Kidney epithelial cell (primary cell): Measurements from ENCODE around the gene KRT27. TPM values are rescaled to one million over a fixed set of nuclear protein-coding genes. Genes with fewer than 3 reads are reported as not detected.
"Not testable (repeated sequence)": the region's sequence is repeated elsewhere in the genome, so short reads cannot be mapped to it uniquely, and the experiment has no call there.

Source experiments
- DNase-seq: peaks from one replicate; pipeline ENCODE4 v3.0.0-alpha.2; 2010; ENCODE audit warnings: low read depth
- H3K27me3 ChIP-seq: 2 replicates; pipeline ENCODE4 v1.6.0; 2011; ENCODE audit warnings: low read length; ENCODE audit not compliant: control insufficient read depth, insufficient read depth
- H3K36me3 ChIP-seq: 2 replicates; pipeline ENCODE4 v1.5.1; 2011; ENCODE audit warnings: low read length; ENCODE audit not compliant: control insufficient read depth, insufficient read depth
- H3K4me3 ChIP-seq: 2 replicates; pipeline ENCODE4 v1.5.1; 2011; ENCODE audit warnings: low read depth, mild to moderate bottlenecking, control low read depth, low read length
- total RNA-seq: library from RNA; depleted of rRNA; stranded (reverse); fragments of >200 nt; gene quantifications from 2 replicates; pipeline ENCODE4 v1.2.3, GENCODE V29; 2015
- TF ChIP-seq, protein P1 (sequence below): IDR thresholded peaks from 2 replicates; pipeline ENCODE4 v1.5.1; 2011; ENCODE audit warnings: mild to moderate bottlenecking, moderate library complexity, low read length, control low read depth, inconsistent platforms; ENCODE audit not compliant: insufficient read depth, poor library complexity, severe bottlenecking

The KRT27 gene
- total RNA-seq, 1 donor from 2014 or later: not detected

GRCh38 chr17:40760105-40761016, 22.0 kb downstream of the KRT27 start:
- TF ChIP-seq, protein P1, sequence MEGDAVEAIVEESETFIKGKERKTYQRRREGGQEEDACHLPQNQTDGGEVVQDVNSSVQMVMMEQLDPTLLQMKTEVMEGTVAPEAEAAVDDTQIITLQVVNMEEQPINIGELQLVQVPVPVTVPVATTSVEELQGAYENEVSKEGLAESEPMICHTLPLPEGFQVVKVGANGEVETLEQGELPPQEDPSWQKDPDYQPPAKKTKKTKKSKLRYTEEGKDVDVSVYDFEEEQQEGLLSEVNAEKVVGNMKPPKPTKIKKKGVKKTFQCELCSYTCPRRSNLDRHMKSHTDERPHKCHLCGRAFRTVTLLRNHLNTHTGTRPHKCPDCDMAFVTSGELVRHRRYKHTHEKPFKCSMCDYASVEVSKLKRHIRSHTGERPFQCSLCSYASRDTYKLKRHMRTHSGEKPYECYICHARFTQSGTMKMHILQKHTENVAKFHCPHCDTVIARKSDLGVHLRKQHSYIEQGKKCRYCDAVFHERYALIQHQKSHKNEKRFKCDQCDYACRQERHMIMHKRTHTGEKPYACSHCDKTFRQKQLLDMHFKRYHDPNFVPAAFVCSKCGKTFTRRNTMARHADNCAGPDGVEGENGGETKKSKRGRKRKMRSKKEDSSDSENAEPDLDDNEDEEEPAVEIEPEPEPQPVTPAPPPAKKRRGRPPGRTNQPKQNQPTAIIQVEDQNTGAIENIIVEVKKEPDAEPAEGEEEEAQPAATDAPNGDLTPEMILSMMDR: no peak
- H3K4me3 ChIP-seq: no peak overlapping the region
- no peak for DNase-seq

DNA sequence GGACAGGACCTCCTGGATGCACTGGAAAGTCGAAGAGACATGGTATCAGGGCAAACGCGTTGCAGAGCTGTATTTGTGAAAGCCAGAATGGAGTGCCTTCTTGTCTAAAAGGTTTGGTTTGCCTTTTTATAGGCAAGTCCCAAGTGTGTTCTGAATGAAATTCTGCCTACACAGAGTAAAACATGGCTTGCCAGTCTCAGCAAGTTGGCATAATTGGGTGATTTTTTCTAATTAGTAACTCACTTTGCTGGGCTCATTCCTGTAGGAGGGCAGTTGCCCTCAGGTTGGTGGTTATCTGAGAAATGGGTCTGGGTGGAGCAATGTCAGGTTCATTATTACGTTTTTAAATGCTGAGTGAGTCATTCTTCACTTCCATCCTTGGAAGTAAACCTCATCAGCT, 27.1 kb downstream of the KRT27 start, which contains the start of gene KRT25:
Gene KRT25, minus strand, starts transcription at position 101 of the 400 bp plus-strand sequence. Its CDS starts 60 bp downstream, at position 41.
- TF ChIP-seq, protein P1: no peak
- no peak for DNase-seq
- H3K36me3 ChIP-seq: no peaks in the 10 kb centered on the region
- H3K4me3 ChIP-seq: no peak within 1 kb of the TSS
- H3K27me3 ChIP-seq: no peaks in the 10 kb centered on the region

More at GRCh38 chr17:40760105-40761016, 22.0 kb downstream of the KRT27 start:
- Histone ChIP-seq H3K27me3 (no peaks in the 10 kb centered on the region), H3K36me3 (no peaks in the 10 kb centered on the region)

DNA sequence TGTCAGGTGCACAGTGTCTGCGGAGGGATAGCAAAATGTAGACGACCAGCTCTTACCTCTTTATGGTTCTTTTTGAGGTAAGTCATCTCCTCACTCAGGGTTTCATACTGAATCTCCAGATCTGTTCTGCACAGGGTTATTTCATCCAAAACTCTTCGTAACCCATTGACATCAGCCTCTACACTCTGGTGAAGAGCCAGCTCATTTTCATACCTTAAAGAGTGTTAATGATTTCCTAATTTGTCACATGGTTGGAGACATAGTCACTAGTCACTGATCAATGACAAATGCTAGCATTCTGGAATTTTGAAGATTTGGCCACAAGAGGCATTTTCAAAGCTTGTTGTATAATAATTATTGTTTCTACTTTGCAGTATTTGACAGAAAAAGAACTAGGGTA, 28.5 kb downstream of the KRT27 start:
- Histone ChIP-seq H3K36me3 (no peaks in the 10 kb centered on the region), H3K27me3 (no peaks in the 10 kb centered on the region), H3K4me3 (no peak overlapping the region)
- TF ChIP-seq, protein P1: no peak
- DNase-seq: no peak

DNA sequence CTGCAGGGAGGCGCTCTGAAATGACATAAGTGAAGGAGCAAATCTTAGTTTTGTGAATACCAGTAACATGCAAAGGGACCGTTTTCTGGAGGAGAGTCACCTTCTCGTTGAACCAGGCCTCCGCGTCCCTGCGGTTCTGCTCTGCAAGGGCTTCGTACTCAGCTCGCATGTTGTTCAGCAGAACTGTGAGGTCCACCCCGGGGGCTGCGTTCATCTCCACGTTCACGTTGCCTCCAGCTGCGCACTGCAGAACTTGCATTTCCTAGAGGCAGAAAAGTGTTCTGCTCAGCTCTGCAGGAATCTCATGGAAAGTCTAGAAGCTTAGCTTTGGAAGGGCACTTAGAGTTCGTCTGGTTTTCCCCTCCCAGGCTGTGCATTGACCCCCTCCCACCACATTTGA, 31.3 kb downstream of the KRT27 start:
- Histone ChIP-seq H3K36me3 (no peaks in the 10 kb centered on the region), H3K4me3 (no peak overlapping the region), H3K27me3 (no peaks in the 10 kb centered on the region)
- DNase-seq: no peak
- TF ChIP-seq, protein P1: no peak

DNA sequence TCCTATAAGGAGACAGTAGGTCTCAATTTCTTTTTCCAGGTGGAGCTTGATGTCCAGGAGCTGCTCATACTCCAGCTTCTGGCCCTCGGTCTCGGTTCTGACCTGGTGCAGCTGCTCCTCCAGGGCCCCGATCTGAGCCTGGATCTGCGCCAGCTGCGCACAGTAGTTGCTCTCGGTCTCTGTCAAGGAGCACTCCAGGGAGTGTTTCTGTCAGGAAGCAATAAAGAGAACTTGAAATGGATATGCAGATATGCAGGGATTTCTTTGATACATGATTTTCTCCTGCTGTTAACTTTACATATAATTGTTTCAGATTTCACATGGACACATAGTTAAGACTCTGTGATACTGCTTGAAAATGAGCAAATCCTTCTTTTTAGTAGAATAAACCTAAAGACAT, 32.0 kb downstream of the KRT27 start:
- no peak overlapping the region for H3K4me3 ChIP-seq
- TF ChIP-seq, protein P1: no peak
- no peaks in the 10 kb centered on the region for H3K27me3 ChIP-seq
- no peaks in the 10 kb centered on the region for H3K36me3 ChIP-seq
- no peak for DNase-seq

GRCh38 chr17:40748666-40749065, 33.7 kb downstream of the KRT27 start:
- not testable (repeated sequence) for H3K27me3 ChIP-seq, DNase-seq, H3K4me3 ChIP-seq, H3K36me3 ChIP-seq
